ENCODE data around the gene ZSWIM5.

DNA sequence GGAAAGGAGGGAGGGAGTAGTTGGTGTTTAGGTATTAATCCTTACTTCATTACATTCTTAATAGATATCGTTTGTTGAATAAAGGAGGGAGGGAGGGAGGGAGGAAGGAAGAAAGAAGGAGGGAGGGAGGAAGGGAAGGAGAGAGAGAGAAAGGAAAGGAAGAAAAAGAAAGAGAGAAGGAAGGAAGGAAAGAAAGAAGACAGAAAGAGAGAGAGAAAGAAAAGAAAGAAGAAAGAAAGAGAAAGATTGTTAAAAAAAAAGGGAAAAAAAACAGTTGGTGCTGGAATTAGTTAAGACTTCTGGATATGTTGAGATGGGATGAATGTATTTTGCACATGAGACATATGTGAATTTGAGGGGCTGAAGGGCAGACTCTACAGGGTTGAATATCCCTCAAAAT, 44.1 kb upstream of the ZSWIM5 start:
- TF ChIP-seq, protein P1, sequence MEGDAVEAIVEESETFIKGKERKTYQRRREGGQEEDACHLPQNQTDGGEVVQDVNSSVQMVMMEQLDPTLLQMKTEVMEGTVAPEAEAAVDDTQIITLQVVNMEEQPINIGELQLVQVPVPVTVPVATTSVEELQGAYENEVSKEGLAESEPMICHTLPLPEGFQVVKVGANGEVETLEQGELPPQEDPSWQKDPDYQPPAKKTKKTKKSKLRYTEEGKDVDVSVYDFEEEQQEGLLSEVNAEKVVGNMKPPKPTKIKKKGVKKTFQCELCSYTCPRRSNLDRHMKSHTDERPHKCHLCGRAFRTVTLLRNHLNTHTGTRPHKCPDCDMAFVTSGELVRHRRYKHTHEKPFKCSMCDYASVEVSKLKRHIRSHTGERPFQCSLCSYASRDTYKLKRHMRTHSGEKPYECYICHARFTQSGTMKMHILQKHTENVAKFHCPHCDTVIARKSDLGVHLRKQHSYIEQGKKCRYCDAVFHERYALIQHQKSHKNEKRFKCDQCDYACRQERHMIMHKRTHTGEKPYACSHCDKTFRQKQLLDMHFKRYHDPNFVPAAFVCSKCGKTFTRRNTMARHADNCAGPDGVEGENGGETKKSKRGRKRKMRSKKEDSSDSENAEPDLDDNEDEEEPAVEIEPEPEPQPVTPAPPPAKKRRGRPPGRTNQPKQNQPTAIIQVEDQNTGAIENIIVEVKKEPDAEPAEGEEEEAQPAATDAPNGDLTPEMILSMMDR (IDR thresholded peaks at IDR 0.05) = no peak
- TF ChIP-seq POLR2A (IDR thresholded peaks at IDR 0.05) = no peak
- TF ChIP-seq EP300 (IDR thresholded peaks at IDR 0.05; ENCODE audit: low read depth) = no peak

Data from transverse colon (tissue), 3 donors.